Urothelium cell line (cell line): Measurements from ENCODE around the gene SLC46A1.

Experiments
- DNase-seq: peaks from one replicate; pipeline ENCODE4 v3.0.0; 2011; ENCODE audit warnings: low spot score, mixed read lengths
- FAIRE-seq: peaks from 2 replicates; lab custom pipeline; 2011; peaks lifted over from hg19 to GRCh38; lab: Jason Lieb, UNC

SLC46A1 gene

DNA sequence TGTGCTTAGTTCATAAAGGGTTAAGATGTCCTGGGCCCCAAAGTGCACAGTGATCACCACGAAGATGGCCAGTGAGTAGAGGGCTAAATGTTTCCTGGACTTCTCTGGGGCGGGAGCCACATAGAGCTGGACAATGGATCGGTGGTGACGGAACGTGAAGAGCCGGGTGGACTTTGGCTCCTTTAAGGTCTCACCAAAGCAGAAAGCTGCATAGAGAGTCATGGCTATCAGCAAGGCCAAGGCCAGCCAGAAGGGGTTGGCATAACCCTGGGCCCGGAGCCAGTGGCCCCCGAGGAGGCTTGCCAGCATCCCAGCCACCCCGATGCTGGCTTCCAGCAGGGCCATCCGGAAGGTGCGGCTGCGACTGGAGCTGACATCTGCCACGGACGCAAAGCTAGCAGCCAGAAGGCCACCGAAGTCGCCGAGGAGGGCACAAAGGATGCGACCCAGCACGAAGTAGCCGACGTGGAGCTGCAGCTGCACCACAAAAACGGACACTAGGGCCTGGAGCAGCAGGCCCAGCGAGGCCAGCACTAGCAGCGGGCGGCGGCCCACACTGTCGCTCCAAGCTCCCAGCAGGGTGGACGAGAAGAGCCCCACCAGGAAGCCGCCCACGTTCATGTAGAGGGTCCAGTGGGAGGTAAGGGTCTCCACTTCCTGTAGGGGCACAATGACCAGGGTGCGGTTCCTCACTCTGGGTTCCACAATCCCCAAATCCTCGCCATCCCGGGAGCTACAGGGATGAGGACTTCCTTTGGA is 1.0 kb downstream of the SLC46A1 start:
- FAIRE-seq = no peak
- no peak for DNase-seq

DNA sequence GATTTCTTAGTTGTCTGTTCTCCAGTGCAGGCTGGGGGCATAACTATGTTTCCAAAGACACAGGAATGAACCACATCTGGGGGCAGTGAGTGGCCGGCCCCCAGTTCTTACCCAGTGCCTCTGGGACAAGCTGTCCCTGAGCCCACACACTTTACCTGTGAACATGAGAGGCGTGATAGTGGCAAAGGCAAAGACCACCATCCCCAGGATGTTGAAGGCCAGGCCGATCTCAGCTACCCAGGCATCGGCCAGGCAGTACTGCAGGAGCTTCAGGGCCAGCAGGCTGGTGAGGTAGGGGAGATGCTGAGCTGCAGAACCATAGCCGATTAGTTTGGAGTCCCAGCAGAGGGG is 1.6 kb downstream of the SLC46A1 start:
- DNase-seq (no peak), FAIRE-seq (no peak)

DNA sequence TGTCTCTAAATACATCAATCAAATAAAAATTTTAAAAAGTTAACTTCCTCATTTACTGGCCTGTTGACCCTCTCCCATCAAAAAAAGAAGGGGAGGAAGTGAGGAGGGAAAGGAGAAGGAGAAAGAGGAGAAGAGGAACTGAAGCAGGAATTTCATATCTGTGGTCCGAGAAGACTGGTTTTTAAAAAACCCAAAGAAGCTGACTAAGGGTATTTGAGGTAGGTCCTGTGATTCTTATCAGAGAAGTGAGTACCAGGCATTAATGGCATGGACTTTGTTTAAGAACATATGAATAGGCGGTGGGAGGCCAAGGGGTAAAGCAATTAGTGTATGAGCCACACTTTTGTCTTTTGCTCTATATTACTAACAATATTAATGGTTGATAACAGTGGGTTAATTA is 2.0 kb downstream of the SLC46A1 start:
- FAIRE-seq = no peak
- no peak for DNase-seq

DNA sequence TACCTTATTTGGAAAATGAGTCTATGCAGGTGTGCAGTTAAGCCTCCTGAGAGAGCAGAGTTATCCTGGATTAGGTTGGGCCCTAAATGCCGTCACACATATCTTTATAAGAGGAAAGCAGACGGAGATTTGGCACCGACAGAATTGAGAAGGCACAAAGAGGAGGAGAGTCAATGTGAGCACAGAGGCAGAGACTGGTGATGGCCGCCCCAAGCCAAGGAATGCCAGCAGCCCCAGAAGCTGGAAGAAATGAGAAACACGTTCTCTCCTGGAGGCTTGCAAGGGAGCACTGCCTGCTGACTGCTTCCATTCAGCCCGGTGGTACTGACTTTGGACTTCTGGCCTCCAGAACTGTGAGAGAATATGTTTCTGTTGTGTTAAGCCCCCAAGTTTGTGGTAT is 3.2 kb downstream of the SLC46A1 start:
- no peak for DNase-seq
- FAIRE-seq = no peak

DNA sequence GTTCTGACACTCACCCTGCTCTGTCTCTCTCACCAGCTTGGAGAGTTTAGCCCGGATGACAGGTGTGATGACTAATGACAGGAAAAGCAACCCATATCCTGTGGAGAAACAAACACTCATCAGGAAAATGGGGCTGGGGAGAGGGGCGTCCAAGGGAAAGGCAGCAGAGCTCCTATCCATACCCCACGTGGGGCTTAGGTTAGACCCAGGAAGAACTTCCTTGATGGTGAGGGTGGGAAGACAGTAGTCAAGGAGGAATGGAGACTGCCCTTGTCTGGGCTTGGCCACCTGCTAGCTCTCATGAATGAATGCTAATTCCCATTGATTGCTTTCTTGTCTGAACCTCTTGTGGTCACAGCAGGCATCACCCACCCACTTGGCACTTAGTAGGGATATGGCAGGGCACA is 3.8 kb downstream of the SLC46A1 start:
- DNase-seq (no peak), FAIRE-seq (no peak)

DNA sequence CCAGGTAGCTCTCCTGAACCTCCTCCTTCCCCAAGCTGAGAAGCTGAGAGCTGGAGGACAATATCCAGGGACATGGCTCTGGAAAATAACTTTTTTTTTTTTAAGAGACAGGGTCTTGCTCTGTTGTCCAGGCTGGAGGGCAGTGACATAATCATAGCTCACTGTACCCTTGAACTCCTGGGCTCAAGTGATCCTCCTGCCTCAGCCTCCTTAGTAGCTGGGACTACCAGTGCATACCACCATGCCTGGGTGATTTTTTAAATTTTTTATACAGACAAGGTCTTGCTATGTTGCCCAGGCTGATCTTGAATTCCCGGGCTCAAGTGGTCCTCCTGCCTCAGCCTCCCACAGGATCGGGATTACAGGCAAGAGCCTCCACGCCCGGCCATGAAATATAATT is 6.2 kb downstream of the SLC46A1 start:
- DNase-seq (no peak), FAIRE-seq (no peak)

DNA sequence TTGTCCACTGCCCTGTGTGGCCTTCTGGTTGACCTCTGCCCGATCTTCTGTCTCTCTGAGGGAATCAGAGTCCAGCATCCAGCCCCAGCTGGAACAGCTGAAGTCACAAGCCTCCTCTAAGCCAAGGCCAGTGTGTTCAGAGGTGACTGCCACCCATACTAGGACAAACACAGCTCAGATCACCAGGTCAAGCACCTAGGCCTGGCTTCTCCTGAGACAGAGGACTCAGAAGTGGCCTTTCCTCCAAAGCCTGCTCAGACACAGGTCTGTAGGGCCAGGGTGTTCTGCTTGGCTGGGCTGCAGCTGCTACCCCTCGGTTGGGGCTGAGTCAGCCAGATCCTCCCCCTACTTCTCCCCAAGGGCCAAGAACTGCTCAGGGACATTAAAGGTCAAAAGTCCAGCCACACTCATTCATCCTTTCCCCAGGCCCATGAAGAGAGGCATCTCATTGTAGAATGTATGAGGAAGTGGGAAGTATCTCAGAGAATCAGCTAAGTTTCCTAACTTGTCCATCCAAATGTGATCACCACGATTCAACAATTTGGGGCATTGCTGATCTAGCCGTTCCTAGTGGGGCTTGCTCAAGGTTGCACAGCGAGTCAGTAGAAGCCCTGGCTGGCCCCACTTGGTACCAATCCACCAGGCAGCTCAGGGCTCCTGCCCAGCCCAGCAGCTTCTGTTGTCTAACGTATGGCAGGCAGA is 7.6 kb downstream of the SLC46A1 start:
- DNase-seq (no peak), FAIRE-seq (no peak)

DNA sequence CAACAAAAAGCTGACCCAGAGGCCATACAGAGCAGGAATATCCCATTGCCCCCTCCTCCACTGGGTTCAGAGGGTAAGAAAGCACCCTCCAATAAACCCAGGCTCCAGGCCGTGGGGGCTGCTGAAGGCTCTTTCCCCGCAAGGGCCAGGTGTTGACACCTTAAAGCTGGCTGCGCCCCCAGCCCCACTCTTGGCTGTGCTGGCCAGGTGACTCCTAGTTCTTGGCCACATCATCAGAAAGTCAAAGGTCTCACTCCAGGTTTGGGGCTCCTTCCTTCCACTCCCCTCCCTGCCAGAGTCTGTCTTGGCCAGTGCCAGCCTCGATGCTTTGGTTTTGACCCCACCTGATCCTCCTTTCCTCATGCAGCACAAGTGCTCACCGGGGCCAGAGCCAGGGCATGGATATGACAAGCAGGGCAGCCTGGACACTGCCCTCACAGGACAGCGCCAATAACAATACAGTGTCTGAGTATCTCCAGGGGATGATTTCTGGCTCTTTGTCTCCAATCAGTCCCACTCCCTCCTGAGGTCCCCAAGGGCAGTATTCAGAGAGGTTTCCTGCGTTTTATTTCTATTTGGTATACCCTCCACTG is 8.2 kb downstream of the SLC46A1 start:
- FAIRE-seq (no peak), DNase-seq (no peak)

DNA sequence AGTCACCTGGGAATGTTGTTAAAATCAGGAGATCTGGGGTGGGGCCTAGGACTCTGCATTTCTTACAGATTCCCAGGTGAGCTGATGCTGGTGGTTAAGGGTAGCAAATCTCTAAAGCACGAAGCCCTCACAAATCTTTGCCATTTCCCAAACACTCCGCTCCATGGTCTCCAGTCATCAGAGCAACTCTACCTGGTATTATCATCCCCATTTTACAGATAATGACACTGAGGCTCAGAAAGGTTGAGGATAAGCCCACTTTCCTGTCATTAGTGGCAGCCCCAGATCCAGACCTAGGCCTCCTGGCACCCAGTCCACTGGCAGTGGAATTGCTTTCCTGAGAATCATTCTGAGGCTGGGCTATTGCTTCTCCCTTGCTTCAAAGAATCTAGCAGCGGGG is 8.7 kb downstream of the SLC46A1 start:
- FAIRE-seq (no peak), DNase-seq (no peak)

DNA sequence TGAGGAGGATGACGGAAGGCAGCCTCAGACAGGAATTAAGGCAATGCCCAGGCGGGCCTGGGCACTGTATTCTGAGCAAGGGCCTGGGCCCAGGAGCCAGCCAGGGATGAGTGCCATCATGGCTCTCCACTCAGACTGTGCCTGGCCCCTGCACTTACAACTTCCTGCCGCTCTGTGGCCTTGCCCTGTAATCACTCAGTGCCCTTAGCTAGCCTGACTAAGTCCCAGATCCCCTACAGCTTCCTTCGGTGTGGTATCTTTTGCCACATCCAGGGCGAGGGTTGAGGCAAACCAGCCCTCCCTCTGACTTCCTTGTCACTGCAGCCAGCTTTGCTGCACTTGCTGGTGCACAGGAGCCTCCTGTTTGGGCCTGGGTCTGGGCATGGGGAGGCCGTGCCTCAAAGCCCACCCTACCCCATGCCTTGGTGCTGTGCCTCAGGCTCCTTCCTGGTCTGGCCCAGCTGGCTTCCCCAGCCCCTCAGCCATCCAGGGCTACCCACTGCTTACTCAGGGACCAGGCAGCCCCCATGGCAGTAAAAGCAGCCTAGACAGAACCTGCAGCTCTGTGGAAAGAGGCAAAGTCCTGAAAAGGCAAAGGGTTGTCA is 9.3 kb downstream of the SLC46A1 start:
- no peak for DNase-seq
- FAIRE-seq = no peak

DNA sequence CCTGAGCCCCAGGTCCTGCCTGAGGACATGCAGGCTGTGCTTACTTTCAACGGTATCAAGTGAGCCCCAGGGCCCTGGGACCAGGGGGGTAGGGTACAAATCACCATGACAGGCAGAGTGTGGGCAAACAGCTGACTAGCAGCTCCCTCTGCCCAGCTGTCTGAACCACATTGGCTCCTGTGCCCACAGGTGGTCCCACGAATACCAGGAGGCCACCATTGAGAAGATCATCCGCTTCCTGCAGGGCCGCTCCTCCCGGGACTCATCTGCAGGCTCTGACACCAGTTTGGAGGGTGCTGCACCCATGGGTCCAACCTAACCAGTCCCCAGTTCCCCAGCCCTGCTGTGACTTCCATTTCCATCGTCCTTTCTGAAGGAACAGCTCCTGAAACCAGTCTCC is 10.0 kb downstream of the SLC46A1 start:
- no peak for DNase-seq
- no peak for FAIRE-seq

DNA sequence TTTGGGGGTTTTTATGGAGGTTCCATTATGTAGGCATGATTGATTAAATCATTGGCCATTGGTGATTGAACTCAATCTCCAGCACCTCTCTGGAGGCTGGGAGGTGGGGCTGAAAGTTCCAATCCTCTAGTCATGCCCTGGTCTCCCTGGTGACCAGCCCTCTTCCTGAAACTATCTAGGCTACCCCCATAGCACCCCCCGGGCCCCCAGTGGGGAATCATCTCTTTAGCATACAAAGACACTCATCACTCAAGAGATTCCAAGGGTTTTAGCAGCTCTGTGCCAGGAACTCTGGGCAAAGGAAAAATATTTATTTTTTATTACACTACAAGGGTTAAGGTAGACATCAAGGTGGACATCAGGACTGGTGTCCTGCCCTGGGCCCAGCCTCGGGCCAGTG is 10.6 kb downstream of the SLC46A1 start:
- no peak for FAIRE-seq
- DNase-seq = no peak

DNA sequence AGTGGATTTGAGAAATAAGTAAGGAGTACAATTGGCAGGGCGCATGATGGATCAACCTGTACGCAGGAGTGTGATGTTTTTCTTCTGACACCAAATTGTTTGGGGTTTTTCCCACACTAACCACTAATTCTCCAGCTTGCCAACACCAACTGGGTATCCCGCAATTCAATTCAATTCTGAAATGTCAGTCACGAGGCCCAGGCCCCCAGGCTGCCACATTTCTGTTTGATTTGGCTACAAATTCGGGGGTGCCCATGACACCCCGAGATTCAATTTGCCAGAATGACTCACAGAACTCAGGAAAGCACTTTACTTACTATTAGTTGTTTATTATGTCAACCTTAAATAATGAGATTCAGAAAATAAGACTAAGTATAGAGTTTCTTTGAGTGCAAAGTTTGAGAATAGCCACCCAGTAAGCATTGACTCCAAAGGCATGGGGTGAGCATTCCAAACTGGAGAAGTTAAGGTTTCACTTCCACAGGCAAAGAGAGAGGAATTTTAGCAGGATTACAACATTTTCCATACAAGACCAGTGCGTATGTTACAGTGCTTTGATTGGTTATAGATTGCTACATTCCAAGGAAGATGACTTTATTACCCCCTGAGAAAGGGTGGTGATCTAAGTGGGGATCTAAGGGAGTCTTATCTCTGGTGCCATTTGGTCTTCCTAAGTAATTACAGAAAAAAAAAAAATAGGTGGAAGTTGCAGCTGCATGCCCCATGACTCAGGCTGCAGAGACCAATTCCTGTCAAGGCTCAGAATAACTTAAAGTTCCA is 11.5 kb downstream of the SLC46A1 start:
- FAIRE-seq (no peak), DNase-seq (no peak)

DNA sequence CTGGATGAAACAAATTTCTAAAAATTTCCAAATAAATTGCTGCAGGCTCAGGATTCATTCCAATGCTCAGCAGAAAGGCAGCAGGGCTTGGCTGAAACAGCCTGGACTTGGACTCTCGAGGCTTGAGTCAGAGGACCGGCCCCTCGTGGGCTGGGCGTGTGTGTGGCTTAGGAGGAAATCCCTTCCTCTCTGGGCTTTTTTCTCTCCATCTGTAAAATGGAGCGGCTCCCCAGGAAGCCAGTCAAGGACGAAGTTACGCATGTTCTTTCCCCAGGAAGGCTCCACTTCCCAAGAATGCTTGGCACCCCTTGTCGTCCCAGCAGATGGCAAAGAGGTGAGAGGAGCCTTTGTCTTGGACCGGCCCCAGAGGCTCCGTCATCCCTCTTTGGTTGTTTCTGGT is 13.5 kb downstream of the SLC46A1 start:
- DNase-seq (no peak), FAIRE-seq (no peak)

DNA sequence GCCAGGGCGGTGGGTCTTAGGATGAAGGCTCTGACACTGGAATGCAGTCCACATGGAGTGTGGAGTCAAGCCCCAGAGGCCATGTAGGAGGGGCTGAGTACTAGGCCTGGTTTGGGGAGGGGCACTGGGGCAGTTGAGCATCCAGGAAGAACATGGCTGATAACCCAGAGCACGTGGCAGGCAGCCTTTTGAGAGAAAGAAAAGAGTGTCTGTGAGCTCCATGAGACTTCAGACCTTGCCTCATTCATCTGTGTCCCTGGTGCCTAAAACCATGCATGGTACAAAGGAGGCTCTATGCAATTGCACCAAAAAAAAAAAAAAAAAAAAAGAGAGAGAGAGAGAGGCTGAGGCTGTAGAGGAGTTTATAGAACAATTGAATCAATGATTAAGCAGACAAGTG is 14.6 kb downstream of the SLC46A1 start:
- DNase-seq (no peak), FAIRE-seq (no peak)

DNA sequence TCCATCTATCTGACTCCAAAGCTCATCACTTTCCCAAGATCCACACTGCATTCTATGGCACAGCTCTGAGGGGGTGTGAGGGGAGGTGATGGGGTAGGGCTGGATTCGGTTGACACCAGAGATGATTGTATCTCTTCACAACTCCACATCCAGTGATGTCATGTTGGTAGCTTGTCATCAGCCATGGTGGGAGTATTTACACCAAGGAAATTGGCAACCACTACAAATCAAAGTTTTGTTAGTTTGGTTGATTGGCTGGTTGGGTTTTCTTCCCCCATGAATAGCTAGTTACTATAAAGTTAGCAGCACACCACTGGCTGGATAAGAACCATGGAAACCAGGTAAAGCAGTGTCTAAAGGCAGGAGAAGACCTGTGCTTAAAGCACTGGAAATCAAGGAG is 15.0 kb downstream of the SLC46A1 start:
- no peak for FAIRE-seq

DNA sequence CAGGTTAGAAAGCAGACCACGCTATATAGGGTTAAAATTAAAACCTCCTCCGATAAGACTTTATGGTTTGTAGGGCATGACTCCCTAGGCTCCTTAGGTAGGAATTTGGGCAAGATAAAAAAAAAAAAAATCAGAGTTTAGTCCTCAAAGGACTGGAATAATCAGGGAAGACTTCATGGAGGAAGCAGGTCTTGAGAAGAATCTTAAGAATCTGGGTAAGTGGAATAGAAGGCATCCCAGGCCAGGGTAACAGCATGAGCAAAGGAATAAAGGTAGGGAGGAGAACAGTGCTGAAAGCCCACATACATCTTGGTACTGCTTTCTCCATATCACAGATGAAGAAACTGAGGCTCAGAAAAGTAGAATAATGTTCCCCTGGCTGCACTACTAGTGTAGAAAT is 15.4 kb downstream of the SLC46A1 start:
- no peak for DNase-seq
- FAIRE-seq = no peak

More for the DNA sequence above, 15.0 kb downstream of the SLC46A1 start:
- no peak for DNase-seq

DNA sequence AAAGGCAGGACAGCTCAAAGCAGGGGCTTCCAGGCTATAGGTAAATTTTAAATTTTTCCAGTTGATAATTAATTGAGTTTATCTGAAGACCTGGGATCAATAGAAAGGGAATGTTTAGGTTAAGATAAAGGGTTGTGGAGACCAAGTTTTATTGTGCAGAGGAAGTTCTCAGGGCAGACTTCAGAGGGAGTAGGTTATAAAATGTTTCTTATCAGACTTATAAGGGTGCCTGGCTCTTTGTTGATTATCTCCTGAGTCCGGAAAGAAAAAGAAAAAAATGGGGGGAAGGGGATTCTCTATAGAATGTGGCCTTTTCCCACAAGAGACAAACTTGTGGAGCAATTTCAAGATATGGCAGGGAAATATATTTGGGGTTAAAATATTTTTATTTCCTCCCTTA is 15.9 kb downstream of the SLC46A1 start:
- no peak for DNase-seq
- FAIRE-seq = no peak

DNA sequence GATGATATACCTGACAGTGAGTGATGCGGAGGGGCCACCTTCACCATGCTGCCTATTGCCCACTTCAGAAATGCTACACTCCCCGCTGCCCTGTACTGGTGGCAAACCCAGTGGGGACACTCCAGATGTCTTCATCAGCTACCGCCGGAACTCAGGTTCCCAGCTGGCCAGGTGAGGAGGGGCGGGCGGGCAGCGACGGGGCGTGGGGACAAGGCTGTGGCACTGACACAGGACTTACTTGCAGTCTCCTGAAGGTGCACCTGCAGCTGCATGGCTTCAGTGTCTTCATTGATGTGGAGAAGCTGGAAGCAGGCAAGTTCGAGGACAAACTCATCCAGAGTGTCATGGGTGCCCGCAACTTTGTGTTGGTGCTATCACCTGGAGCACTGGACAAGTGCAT is 17.9 kb downstream of the SLC46A1 start:
- FAIRE-seq (no peak), DNase-seq (no peak)

DNA sequence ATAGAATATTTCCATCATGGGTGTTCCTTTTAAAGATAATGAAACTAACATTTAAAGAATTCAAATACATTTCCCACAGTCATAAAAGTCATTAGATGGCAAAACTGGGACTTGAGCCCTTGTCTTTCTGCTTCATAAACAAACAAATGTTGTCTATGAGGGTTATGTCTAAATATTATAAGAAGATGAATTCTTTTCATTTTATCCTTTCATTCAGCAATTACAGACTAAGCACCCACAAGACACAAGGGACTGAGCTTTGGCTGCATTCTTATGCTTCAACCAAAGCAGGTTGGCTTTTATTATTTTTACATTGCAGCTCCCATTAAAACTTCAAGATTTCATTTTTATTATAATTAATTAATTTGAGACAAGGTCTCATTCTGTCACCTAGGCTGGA is 19.6 kb downstream of the SLC46A1 start:
- FAIRE-seq (no peak), DNase-seq (no peak)

DNA sequence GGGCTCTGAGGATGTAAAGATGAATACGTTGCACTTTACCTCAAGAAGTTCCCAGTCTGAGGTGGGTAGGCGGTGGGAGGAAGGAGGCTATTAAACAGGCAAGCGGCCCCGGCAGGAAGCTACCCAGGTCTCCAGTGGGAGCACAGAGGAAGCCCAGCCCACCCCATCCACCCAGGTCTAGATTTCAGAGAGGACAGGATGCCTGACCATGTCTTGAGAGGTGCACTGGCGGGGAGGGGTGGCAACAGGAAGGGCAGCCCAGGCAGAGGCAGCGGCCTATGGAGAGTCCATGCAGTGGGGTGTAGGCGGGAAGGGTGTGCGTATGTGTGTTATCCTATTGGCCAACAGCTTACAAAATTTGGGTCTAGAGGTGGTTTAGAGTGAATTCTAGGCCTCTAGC is 20.6 kb downstream of the SLC46A1 start:
- FAIRE-seq = no peak
- DNase-seq = no peak
